Fibroblast of lung (primary cell): ENCODE measurements around the gene FAM193A. TPM values are rescaled to one million over a fixed set of nuclear protein-coding genes. Genes with fewer than 3 reads are reported as not detected.

ENCODE experiments used
- DNase-seq, 2 donors: peaks; one replicate each; pipeline versions ENCODE4 v3.0.0 to v3.0.0-alpha.2; 2010; ENCODE audit warnings: low read depth in 2 of 2
- H2AFZ ChIP-seq: 2 replicates; pipeline ENCODE4 v1.5.1; 2012; ENCODE audit warnings: low read length, control low read depth, inconsistent platforms
- H3K27ac ChIP-seq: 2 replicates; pipeline ENCODE4 v1.5.1; 2011; ENCODE audit warnings: low read length, control low read depth; ENCODE audit not compliant: insufficient read depth
- H3K27me3 ChIP-seq: 2 replicates; pipeline ENCODE4 v1.5.1; 2011; ENCODE audit warnings: mild to moderate bottlenecking, low read length; ENCODE audit not compliant: control insufficient read depth, insufficient read depth
- H3K36me3 ChIP-seq: 2 replicates; pipeline ENCODE4 v1.5.1; 2011; ENCODE audit warnings: low read length; ENCODE audit not compliant: control insufficient read depth, insufficient read depth
- H3K4me1 ChIP-seq: 2 replicates; pipeline ENCODE4 v1.5.1; 2011; ENCODE audit warnings: low read length; ENCODE audit not compliant: control insufficient read depth, insufficient read depth; ENCODE audit errors: extremely low read depth
- H3K4me2 ChIP-seq: 2 replicates; pipeline ENCODE4 v1.5.1; 2011; ENCODE audit warnings: low read length, control low read depth; ENCODE audit not compliant: insufficient read depth; ENCODE audit errors: extremely low read depth
- H3K4me3 ChIP-seq, 4 experiments: fragments of 200-600 bp in 1 of 4; sonication (generic) in 1 of 4; replicated peaks in 1 of 4; 2 replicates each; pipeline ENCODE4 v1.5.1; 2011 to 2016; ENCODE audit warnings: low read length in 4 of 4, low read depth in 3 of 4, mild to moderate bottlenecking in 3 of 4, control low read depth in 2 of 4, inconsistent platforms in 1 of 4, mixed read lengths in 1 of 4; ENCODE audit not compliant: insufficient read depth in 1 of 4; ENCODE audit errors: control extremely low read depth in 1 of 4
- H3K79me2 ChIP-seq: 2 replicates; pipeline ENCODE4 v1.5.1; 2012; ENCODE audit warnings: mild to moderate bottlenecking, low read length, inconsistent platforms; ENCODE audit not compliant: control insufficient read depth, insufficient read depth
- H3K9ac ChIP-seq: 2 replicates; pipeline ENCODE4 v1.5.1; 2011; ENCODE audit warnings: mild to moderate bottlenecking, low read length, control low read depth; ENCODE audit not compliant: insufficient read depth
- H3K9me3 ChIP-seq: 2 replicates; pipeline ENCODE4 v1.5.1; 2012; ENCODE audit warnings: low read depth, low read length; ENCODE audit not compliant: control insufficient read depth, insufficient read depth
- H4K20me1 ChIP-seq: 2 replicates; pipeline ENCODE4 v1.5.1; 2011; ENCODE audit warnings: low read length; ENCODE audit not compliant: control insufficient read depth, insufficient read depth; ENCODE audit errors: extremely low read depth
- CTCF ChIP-seq, 2 donors: IDR thresholded peaks in 1 of 2; conservative IDR thresholded peaks in 1 of 2; 1 replicate in 1 of 2; 2 replicates in 1 of 2; pipeline ENCODE4 v1.5.1; 2011 to 2012; ENCODE audit warnings: low read length in 2 of 2, control low read depth in 1 of 2, inconsistent platforms in 1 of 2, low read depth in 1 of 2, mild to moderate bottlenecking in 1 of 2
- EZH2 ChIP-seq: IDR thresholded peaks from 2 replicates; pipeline ENCODE4 v1.5.1; 2012; ENCODE audit warnings: low read length, control low read depth, mild to moderate bottlenecking; ENCODE audit errors: missing control alignments
- polyA plus RNA-seq, 2 donors: library from polyadenylated mRNA; depleted of rRNA in 1 of 2; stranded (reverse) in 1 of 2; unstranded in 1 of 2; fragments of >200 nt; gene quantifications; 2 replicates each; pipeline ENCODE4 v1.2.1, GENCODE V29; 2011 to 2012; ENCODE audit warnings: missing spikeins in 1 of 2
- total RNA-seq: library from RNA; depleted of rRNA; stranded (reverse); fragments of >200 nt; gene quantifications from 2 replicates; pipeline ENCODE4 v1.2.1, GENCODE V29; 2014

The FAM193A gene
- total and polyA plus RNA-seq, 2 donors (not counting 1 experiment from before 2014, with no cell fraction given), result 5.6 to 10.9 TPM

- Histone ChIP-seq H3K9ac (no peak overlapping the region), H3K79me2 (peaks cover 60% of the 10 kb centered on the region), H3K9me3 (no peaks in the 10 kb centered on the region), H3K4me1 (no peaks in the 10 kb centered on the region), H3K27ac (no peak overlapping the region), H3K36me3 (no peaks in the 10 kb centered on the region), H3K4me3 (no peak overlapping the region), H4K20me1 (no peaks in the 10 kb centered on the region), H3K27me3 (no peaks in the 10 kb centered on the region), H3K4me2 (no peak overlapping the region), H2AFZ (no peak overlapping the region)
- TF ChIP-seq CTCF (conservative IDR thresholded peaks at IDR 0.05 in 1 of 2, IDR thresholded peaks at IDR 0.05 in 1 of 2; ENCODE audit: low read depth in 1 of 2, low read length in 2 of 2), result no peak
- TF ChIP-seq EZH2, result no peak
- DNase-seq, result no peak
These were observed 85.0 kb downstream of the FAM193A start for GRCh38 chr4:2621419-2621818.

- H3K79me2 ChIP-seq, result peaks cover 51% of the 10 kb centered on the region
- peaks cover 3% of the 10 kb centered on the region for H3K36me3 ChIP-seq
- no peak for DNase-seq
- H2AFZ ChIP-seq, result no peak overlapping the region
- H3K4me2 ChIP-seq, result no peak overlapping the region
- H3K27me3 ChIP-seq, result no peaks in the 10 kb centered on the region
- no peak overlapping the region for H3K4me3 ChIP-seq
- no peak overlapping the region for H3K9ac ChIP-seq
- no peak overlapping the region for H3K27ac ChIP-seq
- H3K4me1 ChIP-seq, result no peaks in the 10 kb centered on the region
- H3K9me3 ChIP-seq, result no peaks in the 10 kb centered on the region
- TF ChIP-seq CTCF (conservative IDR thresholded peaks at IDR 0.05 in 1 of 2, IDR thresholded peaks at IDR 0.05 in 1 of 2; ENCODE audit: low read depth in 1 of 2, low read length in 2 of 2) (no peak), EZH2 (no peak)
- no peaks in the 10 kb centered on the region for H4K20me1 ChIP-seq
These were observed 87.0 kb downstream of the FAM193A start for GRCh38 chr4:2623442-2623841.

GRCh38 chr4:2624782-2625530 is 88.5 kb downstream of the FAM193A start:
- TF ChIP-seq EZH2 (no peak), CTCF (conservative IDR thresholded peaks at IDR 0.05 in 1 of 2, IDR thresholded peaks at IDR 0.05 in 1 of 2; ENCODE audit: low read depth in 1 of 2, low read length in 2 of 2) (no peak)
- H3K27me3 ChIP-seq, result no peaks in the 10 kb centered on the region
- H3K27ac ChIP-seq, result no peak overlapping the region
- H3K36me3 ChIP-seq, result peaks cover 3% of the 10 kb centered on the region
- H4K20me1 ChIP-seq, result peaks cover 1% of the 10 kb centered on the region
- no peak overlapping the region for H2AFZ ChIP-seq
- no peak overlapping the region for H3K9ac ChIP-seq
- H3K79me2 ChIP-seq, result peaks cover 40% of the 10 kb centered on the region
- H3K9me3 ChIP-seq, result no peaks in the 10 kb centered on the region
- no peak overlapping the region for H3K4me3 ChIP-seq
- no peaks in the 10 kb centered on the region for H3K4me1 ChIP-seq
- H3K4me2 ChIP-seq, result no peak overlapping the region
- no peak for DNase-seq
